HG03135 (cell line): ENCODE measurements around the gene CNR2.
"Not testable (repeated sequence)": the region's sequence is repeated elsewhere in the genome, so short reads cannot be mapped to it uniquely, and the experiment has no call there.

Source experiments
- ATAC-seq: cut with Tn5 transposase; IDR thresholded peaks from one replicate; pipeline ENCODE4 v1.9.1; 2021; ENCODE audit warnings: mild to moderate bottlenecking, moderate library complexity; ENCODE audit not compliant: unreplicated experiment

Gene CNR2

GRCh38 chr1:23837908-23838307 lies 75.3 kb downstream of the CNR2 start:
- peak; percentile 13 for ATAC-seq

GRCh38 chr1:23836037-23836436 lies 77.1 kb downstream of the CNR2 start:
- ATAC-seq: no peak

- not testable (repeated sequence) for ATAC-seq
Measured at GRCh38 chr1:23834156-23834555, 79.0 kb downstream of the CNR2 start.

- no peak for ATAC-seq
Measured at GRCh38 chr1:23827717-23828116, 85.4 kb downstream of the CNR2 start.

GRCh38 chr1:23826590-23826989 lies 86.6 kb downstream of the CNR2 start:
- not testable (repeated sequence) for ATAC-seq

GRCh38 chr1:23825762-23826522 lies 87.2 kb downstream of the CNR2 start:
- ATAC-seq: no peak

GRCh38 chr1:23825076-23825761 lies 87.9 kb downstream of the CNR2 start, which contains the start of gene HMGCL:
TSS of gene HMGCL (minus strand) at chr1:23825429. CDS start at chr1:23825415, 14 bp downstream.
- ATAC-seq: peak; percentile 76

GRCh38 chr1:23824711-23825075 lies 88.5 kb downstream of the CNR2 start:
- ATAC-seq: no peak

GRCh38 chr1:23823767-23824166 lies 89.4 kb downstream of the CNR2 start:
- ATAC-seq: no peak
